HG03196 (cell line): ENCODE measurements around the gene PDE4B.

Experiments
- ATAC-seq: cut with Tn5 transposase; IDR thresholded peaks from one replicate; pipeline ENCODE4 v1.9.1; 2021; ENCODE audit not compliant: unreplicated experiment

PDE4B gene

DNA sequence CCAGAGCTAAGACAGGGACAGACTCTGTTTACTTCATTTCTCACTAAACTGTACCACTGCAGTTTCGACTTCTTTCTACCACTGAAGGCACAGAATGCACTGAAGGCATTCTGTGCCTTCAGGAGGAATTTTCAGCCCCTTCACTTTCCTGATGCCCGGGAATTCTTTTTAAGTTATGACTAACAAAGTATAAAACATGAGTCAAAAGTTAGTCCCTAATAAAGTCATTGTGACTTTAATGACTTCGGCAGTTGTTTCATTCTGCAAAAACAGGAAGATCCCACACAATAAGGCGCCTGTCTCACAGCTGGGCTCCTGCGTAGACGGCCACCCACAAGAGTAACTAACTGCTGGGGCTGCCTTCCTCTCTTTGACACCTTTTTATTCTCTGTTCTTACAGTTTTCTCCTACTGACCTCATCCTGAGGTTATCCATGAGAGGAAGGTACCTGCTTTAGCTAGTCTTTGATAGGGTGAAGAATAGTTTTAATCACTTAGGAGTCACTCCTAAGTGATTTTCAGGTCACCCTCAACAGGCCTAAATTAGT is 557.4 kb downstream of the PDE4B start:
- ATAC-seq, result peak; percentile 54

GRCh38 chr1:66351478-66351877 is 558.8 kb downstream of the PDE4B start:
- no peak for ATAC-seq

DNA sequence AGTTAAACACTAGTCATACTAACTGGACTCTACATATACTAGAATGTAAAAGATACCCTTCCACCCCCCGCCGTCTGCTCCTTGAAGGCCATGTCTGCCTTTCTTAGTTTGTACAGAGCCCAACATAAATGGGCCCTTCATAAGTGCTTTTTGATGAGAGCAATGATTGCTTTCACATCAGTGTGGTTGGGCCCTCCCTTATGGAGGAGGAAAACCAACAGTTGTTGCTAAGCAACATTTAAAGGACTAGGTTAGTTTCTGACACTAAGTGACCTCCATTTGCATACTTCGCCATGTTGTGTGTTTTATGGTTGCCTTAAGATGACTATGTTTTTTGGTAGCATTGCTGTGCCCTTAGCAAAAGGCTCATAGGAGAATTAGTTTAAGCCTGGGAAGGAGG is 559.2 kb downstream of the PDE4B start:
- ATAC-seq, result peak; percentile 32

DNA sequence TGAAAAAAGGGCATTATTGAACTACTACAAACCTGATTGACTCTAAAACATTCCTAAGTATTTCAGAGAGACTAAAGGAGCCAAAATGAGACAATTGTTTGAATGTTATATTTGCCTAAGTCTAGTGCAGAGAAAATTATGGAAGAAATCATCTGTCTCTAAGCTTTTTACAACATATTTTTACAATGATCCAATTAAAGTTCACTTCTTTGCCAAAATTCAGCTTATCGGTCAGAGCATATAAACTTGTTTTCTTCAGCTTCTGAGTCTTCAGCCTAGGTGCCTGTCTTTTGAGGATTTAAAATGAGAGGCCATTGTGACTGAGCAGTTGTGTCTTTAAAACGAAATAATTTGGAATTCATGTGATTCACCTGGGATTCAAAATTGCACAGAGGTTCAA is 560.1 kb downstream of the PDE4B start:
- no peak for ATAC-seq

- ATAC-seq, result no peak
These were observed 560.6 kb downstream of the PDE4B start for GRCh38 chr1:66353257-66353656.

GRCh38 chr1:66354311-66355201 is 561.9 kb downstream of the PDE4B start:
- ATAC-seq, result no peak

DNA sequence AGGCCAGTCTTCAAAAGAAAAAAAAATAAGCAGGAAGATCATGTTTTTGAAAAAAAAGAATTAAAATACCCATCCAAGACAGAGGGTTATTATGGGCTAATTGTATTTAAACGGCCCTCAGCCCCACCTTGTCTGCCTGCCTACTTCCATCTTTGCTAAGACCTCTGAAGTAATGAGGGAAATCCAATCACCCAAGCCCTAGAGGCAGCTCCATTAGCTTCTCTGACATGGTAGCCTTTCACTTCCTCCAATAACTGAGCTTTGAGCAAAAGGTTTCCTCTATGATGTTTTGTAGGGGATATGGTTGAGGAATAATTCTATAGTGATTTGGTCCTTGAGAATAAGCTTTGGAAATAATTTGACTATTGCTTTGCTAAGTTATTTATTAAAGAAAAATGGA is 563.1 kb downstream of the PDE4B start:
- ATAC-seq, result no peak

DNA sequence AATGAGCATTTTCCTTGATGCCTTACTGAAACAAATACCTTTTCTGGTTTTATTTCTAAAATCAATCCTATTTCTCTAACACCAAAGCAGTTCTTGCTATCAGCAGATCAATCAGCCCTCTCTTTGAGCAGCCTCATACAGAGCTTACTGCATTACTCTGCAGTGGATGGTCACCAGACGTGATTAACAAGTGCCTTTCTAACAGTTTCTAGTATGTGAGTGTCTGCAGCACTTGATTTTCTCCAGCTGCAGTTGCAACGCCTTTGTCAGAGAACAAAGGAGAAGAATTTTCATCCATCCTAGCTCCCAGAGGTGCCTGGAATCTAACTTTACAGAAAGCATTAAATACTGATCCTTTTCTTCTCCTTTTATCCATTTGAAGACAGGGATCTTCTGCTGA is 563.9 kb downstream of the PDE4B start:
- ATAC-seq, result no peak

- no peak for ATAC-seq
These were observed 564.3 kb downstream of the PDE4B start for GRCh38 chr1:66357021-66357420.

- no peak for ATAC-seq
These were observed 564.9 kb downstream of the PDE4B start for GRCh38 chr1:66357478-66358197.

- ATAC-seq, result no peak
These were observed 566.6 kb downstream of the PDE4B start for GRCh38 chr1:66359269-66359668.

DNA sequence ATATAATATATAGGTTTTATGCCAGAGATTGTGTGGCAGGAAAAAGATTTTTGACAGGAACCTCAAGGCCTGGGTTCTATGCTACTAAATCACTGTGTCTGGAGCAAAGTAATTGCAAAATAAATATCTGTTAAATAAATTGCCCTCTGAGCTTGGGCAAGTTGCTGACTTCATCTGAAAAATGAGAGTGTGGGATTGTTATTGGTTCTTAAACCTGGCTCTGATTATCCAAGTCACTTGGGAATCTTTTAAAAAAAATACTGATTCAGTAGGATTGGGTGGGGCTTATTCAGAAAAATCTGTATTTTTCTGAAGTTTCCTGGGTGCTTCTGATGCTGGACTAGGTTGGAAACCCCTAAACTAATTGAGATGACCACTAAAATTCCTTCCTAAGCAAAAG is 567.1 kb downstream of the PDE4B start:
- no peak for ATAC-seq

DNA sequence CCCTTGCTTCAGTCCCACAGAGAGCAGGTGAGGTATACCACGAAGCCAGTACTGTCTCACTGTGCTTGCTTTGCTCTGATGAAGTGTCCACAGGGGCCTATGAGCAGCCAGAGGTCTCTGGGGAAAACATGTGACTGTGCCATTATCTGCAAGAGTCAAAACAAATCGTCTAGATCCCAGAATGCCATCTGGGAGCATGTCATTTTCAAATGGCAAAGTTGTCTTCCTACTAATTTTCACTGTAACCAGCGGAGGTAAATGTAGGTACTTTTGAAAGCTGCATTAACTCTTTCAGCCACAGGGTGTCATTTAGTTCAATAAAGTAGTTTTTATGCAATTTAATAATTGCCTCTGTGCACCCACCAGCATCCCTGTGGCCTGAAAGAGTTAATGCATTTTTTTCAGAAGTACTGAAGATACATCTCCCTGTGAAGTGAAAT is 567.6 kb downstream of the PDE4B start:
- ATAC-seq, result peak; percentile 40

DNA sequence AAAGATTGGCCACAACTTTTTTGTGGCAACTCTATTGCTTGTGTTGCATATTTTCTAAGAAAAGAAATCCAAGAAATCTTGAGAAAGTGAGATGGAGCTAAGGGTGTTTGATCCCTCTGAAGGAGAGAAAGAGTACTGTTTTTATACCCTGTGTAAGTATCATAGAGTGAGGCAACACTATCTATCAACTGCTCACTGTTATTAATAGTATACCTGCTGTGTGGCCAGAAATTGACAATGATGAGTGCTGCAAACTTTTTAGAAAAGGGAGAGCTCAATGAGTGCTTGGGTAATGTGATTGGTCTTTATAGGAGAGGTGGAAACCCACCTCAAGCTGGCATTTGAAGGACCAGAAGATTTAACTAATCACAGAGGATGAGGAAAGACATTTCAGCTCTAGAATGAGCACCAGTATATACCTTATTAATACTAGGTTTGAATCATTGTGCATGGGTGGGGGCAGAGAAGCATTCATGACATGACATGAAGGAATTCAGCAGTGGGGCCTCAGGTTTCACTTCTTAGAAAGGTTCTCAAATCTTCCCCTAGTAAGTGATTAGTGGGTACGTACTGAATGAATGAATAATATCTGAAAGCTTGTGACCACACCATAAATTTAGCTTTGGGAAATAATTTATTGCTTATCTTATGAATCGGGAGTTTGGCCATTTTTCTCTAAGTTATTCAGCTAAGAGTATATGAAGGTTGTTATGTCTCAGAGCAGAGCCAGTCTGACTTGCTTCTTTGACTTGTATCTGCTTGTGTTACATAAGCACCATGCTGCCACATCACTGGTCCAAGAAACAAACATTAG is 572.1 kb downstream of the PDE4B start:
- peak; percentile 53 for ATAC-seq

GRCh38 chr1:66365635-66366034 is 572.9 kb downstream of the PDE4B start:
- no peak for ATAC-seq

DNA sequence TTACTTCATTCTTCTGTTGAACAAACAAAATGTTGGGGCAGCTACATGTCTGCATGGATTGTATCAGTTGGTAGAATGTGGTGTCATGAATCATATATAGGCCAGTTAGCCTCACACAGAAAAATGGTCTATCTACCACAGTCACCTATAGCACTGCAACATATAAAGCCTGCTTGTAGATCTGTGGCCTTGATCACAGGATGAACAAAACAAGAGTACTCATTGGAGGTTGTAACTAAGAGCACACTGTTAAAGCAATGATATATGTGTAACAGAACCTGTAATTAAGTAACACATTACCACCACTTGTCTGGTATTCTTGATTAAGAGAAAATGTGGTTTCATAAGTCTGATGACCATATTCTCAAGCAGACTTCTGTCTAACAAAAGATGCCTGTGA is 573.9 kb downstream of the PDE4B start:
- no peak for ATAC-seq

DNA sequence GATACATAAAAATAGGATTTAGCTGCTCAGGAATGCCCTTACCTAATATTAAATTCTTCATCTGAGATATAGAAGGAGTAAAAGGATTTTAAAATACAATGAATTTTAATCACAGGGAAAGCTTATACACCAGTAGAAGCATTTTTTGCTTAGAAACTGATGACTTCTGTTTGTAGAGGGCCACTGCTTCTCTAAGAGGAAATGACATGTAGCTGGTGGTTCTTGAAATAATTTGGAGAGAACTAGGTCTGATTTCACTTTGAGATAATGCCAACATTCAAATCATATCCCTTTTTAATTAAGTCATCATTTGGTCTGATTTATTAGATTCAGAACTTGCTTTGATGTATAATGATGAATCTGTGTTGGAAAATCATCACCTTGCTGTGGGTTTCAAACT is 574.7 kb downstream of the PDE4B start:
- no peak for ATAC-seq

- no peak for ATAC-seq
These were observed 575.6 kb downstream of the PDE4B start for GRCh38 chr1:66368261-66368660.

DNA sequence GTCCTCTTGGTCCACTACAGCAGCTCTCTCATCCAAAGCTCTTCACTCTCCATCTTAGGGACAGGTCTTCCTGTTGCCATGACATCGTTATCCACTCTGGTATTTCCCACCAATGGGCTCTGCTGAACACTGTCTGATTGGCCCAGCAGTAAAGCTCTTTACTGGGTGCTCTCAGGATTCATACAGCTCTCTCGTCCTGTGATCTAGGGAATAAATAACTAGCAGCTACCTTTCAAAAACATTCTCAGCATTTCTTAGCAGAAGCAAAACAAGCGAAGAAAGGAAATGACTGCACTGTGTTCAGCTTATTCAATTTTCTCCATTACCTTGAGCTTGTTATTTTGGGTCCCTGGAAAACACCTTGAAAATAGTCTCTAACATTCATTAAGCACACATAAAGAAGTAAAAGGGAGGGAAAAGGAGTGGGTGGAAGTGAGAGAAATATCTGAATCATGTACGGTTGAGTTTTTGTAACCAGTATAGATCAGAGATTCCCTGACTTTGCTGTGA is 577.8 kb downstream of the PDE4B start:
- ATAC-seq, result peak; percentile 17

DNA sequence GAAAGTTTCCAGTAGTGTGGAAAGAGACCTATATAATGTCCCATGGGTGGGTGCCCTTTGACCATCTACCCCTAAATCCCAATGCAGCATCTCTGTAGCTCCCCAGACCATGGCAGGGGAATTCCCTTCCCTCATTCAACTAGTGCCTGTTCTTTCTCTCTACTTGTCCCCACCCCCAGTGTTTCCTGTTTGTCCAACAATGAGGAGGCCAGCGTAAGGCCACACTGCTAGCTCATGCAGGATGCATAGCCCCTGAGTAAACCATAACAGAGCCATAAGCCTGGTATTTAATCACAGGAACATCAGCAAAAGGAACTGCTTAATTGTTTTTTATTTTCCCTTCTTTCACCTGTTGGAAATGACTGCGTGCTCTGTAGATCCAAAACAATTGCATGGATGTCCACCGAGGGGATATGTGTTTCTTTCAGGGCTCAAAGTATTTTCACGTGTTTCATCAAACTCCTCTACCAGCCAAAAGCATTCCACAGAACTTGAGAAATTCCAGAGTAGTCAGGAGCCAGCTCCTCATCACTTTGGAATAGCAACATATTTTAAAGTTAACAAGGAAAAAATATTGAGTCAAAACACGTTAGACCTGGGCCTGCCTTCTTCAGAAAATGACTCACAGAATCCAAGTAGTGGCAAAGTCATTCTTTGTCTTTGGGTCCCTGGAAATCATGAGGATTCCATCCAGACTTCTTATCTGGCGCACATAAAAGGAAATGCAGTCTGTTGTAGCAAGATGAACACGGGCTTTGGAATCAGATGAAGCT is 578.7 kb downstream of the PDE4B start:
- ATAC-seq, result peak; percentile 30
